K562 (cell line): Measurements from ENCODE around the gene CD46.

ENCODE experiments used
- BHLHE40 ChIP-seq: IDR thresholded peaks from 2 replicates; pipeline ENCODE4 v1.6.1; 2011; ENCODE audit warnings: low read length, improper control_type of control experiment
- GABPA ChIP-seq: fragments of 200-800 bp; sonication (Bioruptor generic); conservative IDR thresholded peaks from 2 replicates; pipeline ENCODE4 v1.6.1; 2016; ENCODE audit warnings: low read depth, missing genetic modification characterization, missing compliant biosample characterization
- KDM4B ChIP-seq, 2 experiments: fragments of 450-650 bp in 1 of 2; sonication (generic) in 1 of 2; IDR thresholded peaks; 2 replicates each; pipeline ENCODE4 v1.6.1; 2016 to 2017; ENCODE audit warnings: borderline replicate concordance in 2 of 2, antibody characterized with exemption in 1 of 2, low read depth in 1 of 2, mild to moderate bottlenecking in 1 of 2
- LEF1 ChIP-seq: fragments of 450-650 bp; IDR thresholded peaks from 2 replicates; pipeline ENCODE4 v1.6.1; 2016; ENCODE audit warnings: mild to moderate bottlenecking
- NR1H2 ChIP-seq: sonication (generic); formaldehyde crosslinking; IDR thresholded peaks from 2 replicates; pipeline ENCODE4 v1.4.0; 2020; ENCODE audit warnings: mild to moderate bottlenecking, missing genetic modification reagents
- POLR2A ChIP-seq: fragments of 450-650 bp; conservative IDR thresholded peaks from 2 replicates; pipeline ENCODE4 v1.6.1; 2016
- RAD21 ChIP-seq, 2 experiments: fragments of 250-450 bp in 1 of 2; fragments of 450-650 bp in 1 of 2; sonication (Bioruptor Pico) in 1 of 2; formaldehyde crosslinking in 1 of 2; IDR thresholded peaks in 1 of 2; conservative IDR thresholded peaks in 1 of 2; 2 replicates each; pipeline versions ENCODE4 v1.4.0 to v1.8.0; 2020 to 2022; ENCODE audit warnings: mild to moderate bottlenecking in 2 of 2, moderate library complexity in 1 of 2
- RFX1 ChIP-seq: fragments of 450-650 bp; IDR thresholded peaks from 2 replicates; pipeline ENCODE4 v1.6.1; 2016; ENCODE audit warnings: mild to moderate bottlenecking, moderate library complexity
- SIX5 ChIP-seq, 2 experiments: IDR thresholded peaks; 2 replicates each; pipeline ENCODE4 v1.6.1; 2011; ENCODE audit warnings: low read length in 2 of 2, borderline replicate concordance in 1 of 2, low read depth in 1 of 2, mild to moderate bottlenecking in 1 of 2, moderate library complexity in 1 of 2; ENCODE audit not compliant: insufficient read depth in 1 of 2
- ZKSCAN1 ChIP-seq: fragments of 150-350 bp; IDR thresholded peaks from 2 replicates; pipeline ENCODE4 v1.6.1; 2016; ENCODE audit warnings: low read depth, low read length
- ZNF274 ChIP-seq: IDR thresholded peaks from 2 replicates; pipeline ENCODE4 v1.6.1; 2011; ENCODE audit warnings: low read depth, mild to moderate bottlenecking, low read length, moderate library complexity, borderline replicate concordance
- ZNF766 ChIP-seq: fragments of 200-800 bp; sonication (Bioruptor generic); conservative IDR thresholded peaks from 2 replicates; pipeline ENCODE4 v1.6.1; 2016; ENCODE audit warnings: missing genetic modification characterization, missing compliant biosample characterization
- TF ChIP-seq, protein P1 (sequence below): IDR thresholded peaks from 3 replicates; pipeline ENCODE4 v1.6.1; 2011; ENCODE audit warnings: borderline replicate concordance, mild to moderate bottlenecking; ENCODE audit not compliant: insufficient read length, insufficient read depth
- TF ChIP-seq, protein P2 (sequence below), 3 experiments: IDR thresholded peaks in 2 of 3; conservative IDR thresholded peaks in 1 of 3; 2 replicates each; pipeline ENCODE4 v1.5.1; 2011 to 2012; ENCODE audit warnings: low read length in 3 of 3, mild to moderate bottlenecking in 3 of 3, control low read depth in 2 of 3, improper control_type of control experiment in 1 of 3, inconsistent platforms in 1 of 3, low read depth in 1 of 3, mixed read lengths in 1 of 3, moderate library complexity in 1 of 3; ENCODE audit not compliant: insufficient read depth in 2 of 3

DNA sequence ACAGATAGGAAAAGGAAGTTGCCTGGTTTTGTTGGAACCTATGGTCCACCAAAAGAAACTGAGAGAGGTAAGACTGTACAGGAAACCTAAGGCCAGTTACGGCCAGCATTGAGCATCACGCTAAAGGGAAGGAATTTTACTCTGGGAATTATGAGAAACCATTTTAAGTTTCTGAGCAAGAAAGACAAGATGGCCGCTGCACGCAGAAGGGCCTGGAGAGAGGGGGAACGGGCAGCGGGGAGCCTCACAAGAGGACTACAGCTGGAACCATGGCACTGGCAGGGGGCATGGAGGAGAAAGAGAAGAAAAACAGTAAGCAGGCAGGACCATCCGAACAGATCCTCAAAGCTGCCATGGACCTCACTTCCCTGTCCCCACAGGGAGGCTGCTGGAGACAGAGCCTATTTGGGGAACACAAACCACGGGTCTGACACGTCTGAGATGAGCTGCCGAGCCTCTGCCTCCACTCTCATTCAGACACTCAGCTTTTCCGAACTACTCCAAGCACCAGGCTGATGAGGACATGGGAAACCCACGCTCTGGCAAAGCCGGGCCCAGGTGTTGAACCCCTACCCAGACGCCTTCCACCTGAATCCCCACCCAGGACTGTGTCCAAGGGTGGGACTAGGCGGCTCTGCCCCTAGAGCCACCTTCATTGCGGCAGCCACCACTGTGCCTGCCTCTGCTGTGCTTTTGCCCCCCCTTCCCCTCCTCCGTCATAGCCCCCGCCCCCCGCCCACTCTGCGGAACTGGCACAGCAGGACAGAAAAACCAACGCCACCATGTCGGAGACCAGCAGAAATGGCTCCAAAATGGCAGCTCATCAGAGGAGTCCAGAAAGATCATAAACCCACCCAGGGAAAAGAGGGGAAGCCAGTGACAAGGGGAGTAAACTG lies 69.0 kb downstream of the CD46 start:
- TF ChIP-seq BHLHE40 (no peak), ZNF766 (no peak), GABPA (no peak), ZNF274 (no peak), SIX5 (IDR thresholded peaks at IDR 0.05; ENCODE audit: borderline replicate concordance in 1 of 2, insufficient read depth in 1 of 2, low read depth in 1 of 2, low read length in 2 of 2) (no peak), LEF1 (no peak), KDM4B (IDR thresholded peaks at IDR 0.05; ENCODE audit: borderline replicate concordance in 2 of 2, low read depth in 1 of 2) (no peak), NR1H2 (no peak), ZKSCAN1 (no peak), RFX1 (no peak), RAD21 (CRISPR knock-in tag; conservative IDR thresholded peaks at IDR 0.05 in 1 of 2, IDR thresholded peaks at IDR 0.05 in 1 of 2) (no peak), POLR2A (no peak)
- TF ChIP-seq, protein P1, sequence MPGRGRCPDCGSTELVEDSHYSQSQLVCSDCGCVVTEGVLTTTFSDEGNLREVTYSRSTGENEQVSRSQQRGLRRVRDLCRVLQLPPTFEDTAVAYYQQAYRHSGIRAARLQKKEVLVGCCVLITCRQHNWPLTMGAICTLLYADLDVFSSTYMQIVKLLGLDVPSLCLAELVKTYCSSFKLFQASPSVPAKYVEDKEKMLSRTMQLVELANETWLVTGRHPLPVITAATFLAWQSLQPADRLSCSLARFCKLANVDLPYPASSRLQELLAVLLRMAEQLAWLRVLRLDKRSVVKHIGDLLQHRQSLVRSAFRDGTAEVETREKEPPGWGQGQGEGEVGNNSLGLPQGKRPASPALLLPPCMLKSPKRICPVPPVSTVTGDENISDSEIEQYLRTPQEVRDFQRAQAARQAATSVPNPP: no peak
- TF ChIP-seq, protein P2, sequence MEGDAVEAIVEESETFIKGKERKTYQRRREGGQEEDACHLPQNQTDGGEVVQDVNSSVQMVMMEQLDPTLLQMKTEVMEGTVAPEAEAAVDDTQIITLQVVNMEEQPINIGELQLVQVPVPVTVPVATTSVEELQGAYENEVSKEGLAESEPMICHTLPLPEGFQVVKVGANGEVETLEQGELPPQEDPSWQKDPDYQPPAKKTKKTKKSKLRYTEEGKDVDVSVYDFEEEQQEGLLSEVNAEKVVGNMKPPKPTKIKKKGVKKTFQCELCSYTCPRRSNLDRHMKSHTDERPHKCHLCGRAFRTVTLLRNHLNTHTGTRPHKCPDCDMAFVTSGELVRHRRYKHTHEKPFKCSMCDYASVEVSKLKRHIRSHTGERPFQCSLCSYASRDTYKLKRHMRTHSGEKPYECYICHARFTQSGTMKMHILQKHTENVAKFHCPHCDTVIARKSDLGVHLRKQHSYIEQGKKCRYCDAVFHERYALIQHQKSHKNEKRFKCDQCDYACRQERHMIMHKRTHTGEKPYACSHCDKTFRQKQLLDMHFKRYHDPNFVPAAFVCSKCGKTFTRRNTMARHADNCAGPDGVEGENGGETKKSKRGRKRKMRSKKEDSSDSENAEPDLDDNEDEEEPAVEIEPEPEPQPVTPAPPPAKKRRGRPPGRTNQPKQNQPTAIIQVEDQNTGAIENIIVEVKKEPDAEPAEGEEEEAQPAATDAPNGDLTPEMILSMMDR (IDR thresholded peaks at IDR 0.05 in 2 of 3, conservative IDR thresholded peaks at IDR 0.05 in 1 of 3; ENCODE audit: insufficient read depth in 2 of 3, low read depth in 1 of 3, low read length in 3 of 3): no peak
